Gastrocnemius medialis (tissue), 4 donors: ENCODE data around the gene PRRC2C.

Source experiments
- POLR2A ChIP-seq, 2 donors: fragments of 450-650 bp; IDR thresholded peaks; one replicate each; pipeline ENCODE4 v1.6.1; 2017; ENCODE audit warnings: antibody characterized with exemption in 2 of 2, mild to moderate bottlenecking in 2 of 2, moderate library complexity in 2 of 2
- TF ChIP-seq, protein P1 (sequence below), 5 experiments: fragments of 450-650 bp in 3 of 5; fragments of 200-600 bp in 2 of 5; sonication (generic) in 2 of 5; IDR thresholded peaks in 4 of 5; conservative IDR thresholded peaks in 1 of 5; 1 replicate in 4 of 5; 2 replicates in 1 of 5; pipeline ENCODE4 v1.5.1; 2016 to 2019; ENCODE audit warnings: antibody characterized with exemption in 5 of 5, mild to moderate bottlenecking in 3 of 5, moderate library complexity in 3 of 5

DNA sequence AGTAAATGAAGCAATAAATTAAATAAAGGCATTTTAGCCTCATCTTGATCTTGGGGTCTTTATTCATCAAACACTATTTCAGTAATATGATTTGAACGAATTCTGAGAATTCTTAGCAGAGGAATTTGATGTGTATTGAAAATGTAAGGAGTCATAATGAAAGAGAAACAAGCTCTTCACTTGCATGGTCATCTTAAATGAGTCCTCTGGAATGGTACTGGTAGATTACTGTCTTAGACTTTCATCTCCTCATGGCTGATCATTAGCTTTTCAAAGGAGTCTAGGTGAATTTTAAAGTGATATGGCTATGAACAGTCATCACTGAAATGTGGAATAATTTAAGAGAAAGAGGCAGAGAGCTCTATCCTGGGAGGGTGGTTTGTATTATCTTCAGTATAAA, 30.0 kb downstream of the PRRC2C start:
- no peak for TF ChIP-seq POLR2A (IDR thresholded peaks at IDR 0.05)
- TF ChIP-seq, protein P1, sequence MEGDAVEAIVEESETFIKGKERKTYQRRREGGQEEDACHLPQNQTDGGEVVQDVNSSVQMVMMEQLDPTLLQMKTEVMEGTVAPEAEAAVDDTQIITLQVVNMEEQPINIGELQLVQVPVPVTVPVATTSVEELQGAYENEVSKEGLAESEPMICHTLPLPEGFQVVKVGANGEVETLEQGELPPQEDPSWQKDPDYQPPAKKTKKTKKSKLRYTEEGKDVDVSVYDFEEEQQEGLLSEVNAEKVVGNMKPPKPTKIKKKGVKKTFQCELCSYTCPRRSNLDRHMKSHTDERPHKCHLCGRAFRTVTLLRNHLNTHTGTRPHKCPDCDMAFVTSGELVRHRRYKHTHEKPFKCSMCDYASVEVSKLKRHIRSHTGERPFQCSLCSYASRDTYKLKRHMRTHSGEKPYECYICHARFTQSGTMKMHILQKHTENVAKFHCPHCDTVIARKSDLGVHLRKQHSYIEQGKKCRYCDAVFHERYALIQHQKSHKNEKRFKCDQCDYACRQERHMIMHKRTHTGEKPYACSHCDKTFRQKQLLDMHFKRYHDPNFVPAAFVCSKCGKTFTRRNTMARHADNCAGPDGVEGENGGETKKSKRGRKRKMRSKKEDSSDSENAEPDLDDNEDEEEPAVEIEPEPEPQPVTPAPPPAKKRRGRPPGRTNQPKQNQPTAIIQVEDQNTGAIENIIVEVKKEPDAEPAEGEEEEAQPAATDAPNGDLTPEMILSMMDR (IDR thresholded peaks at IDR 0.05 in 4 of 5, conservative IDR thresholded peaks at IDR 0.05 in 1 of 5): no peak
